Mesendoderm (in vitro differentiated cells): ENCODE results near the gene ELAPOR1.

Experiments
- DNase-seq: peaks from one replicate; pipeline ENCODE4 v3.0.0; 2013
- H2AK5ac ChIP-seq: 2 replicates; pipeline ENCODE4 v1.6.1; 2013; ENCODE audit warnings: low read length, inconsistent platforms
- H2BK120ac ChIP-seq: 2 replicates; pipeline ENCODE4 v1.6.1; 2013; ENCODE audit warnings: low read depth, mild to moderate bottlenecking, low read length, moderate library complexity, mixed read lengths
- H2BK15ac ChIP-seq: replicated peaks from 2 replicates; pipeline ENCODE4 v1.6.1; 2013; ENCODE audit warnings: low read depth, mild to moderate bottlenecking, moderate library complexity
- H2BK5ac ChIP-seq: 2 replicates; pipeline ENCODE4 v1.6.1; 2013; ENCODE audit warnings: low read length, inconsistent platforms
- H3K18ac ChIP-seq: 2 replicates; pipeline ENCODE4 v1.6.1; 2013; ENCODE audit warnings: mild to moderate bottlenecking, low read length, mixed read lengths
- H3K23ac ChIP-seq: one replicate; pipeline ENCODE4 v1.6.1; 2013; ENCODE audit warnings: low read length
- H3K27ac ChIP-seq: 2 replicates; pipeline ENCODE4 v1.5.1; 2013; ENCODE audit warnings: low read depth, mild to moderate bottlenecking, inconsistent platforms, low read length, moderate library complexity
- H3K27me3 ChIP-seq: 2 replicates; pipeline ENCODE4 v1.6.1; 2013; ENCODE audit warnings: low read length, control low read depth, mild to moderate bottlenecking, inconsistent platforms; ENCODE audit not compliant: insufficient read depth, poor library complexity
- H3K36me3 ChIP-seq: 2 replicates; pipeline ENCODE4 v1.6.1; 2013; ENCODE audit warnings: low read length, inconsistent platforms; ENCODE audit not compliant: control insufficient read depth, insufficient read depth
- H3K4ac ChIP-seq: one replicate; pipeline ENCODE4 v1.6.1; 2013; ENCODE audit warnings: low read depth, mild to moderate bottlenecking, low read length, moderate library complexity
- H3K4me1 ChIP-seq: 2 replicates; pipeline ENCODE4 v1.6.1; 2013; ENCODE audit warnings: low read depth, low read length, inconsistent platforms; ENCODE audit not compliant: control insufficient read depth
- H3K4me2 ChIP-seq: 2 replicates; pipeline ENCODE4 v1.6.1; 2013; ENCODE audit warnings: low read length
- H3K4me3 ChIP-seq: 2 replicates; pipeline ENCODE4 v1.5.1; 2013; ENCODE audit warnings: mild to moderate bottlenecking, low read length
- H3K56ac ChIP-seq: one replicate; pipeline ENCODE4 v1.6.1; 2013; ENCODE audit warnings: low read length
- H3K79me1 ChIP-seq: 2 replicates; pipeline ENCODE4 v1.6.1; 2013; ENCODE audit warnings: low read length, inconsistent platforms
- H3K79me2 ChIP-seq: 2 replicates; pipeline ENCODE4 v1.6.1; 2013; ENCODE audit warnings: mild to moderate bottlenecking, low read length; ENCODE audit not compliant: control insufficient read depth, insufficient read depth
- H3K9ac ChIP-seq: 2 replicates; pipeline ENCODE4 v1.6.1; 2013; ENCODE audit warnings: low read length, inconsistent platforms
- H4K5ac ChIP-seq: one replicate; pipeline ENCODE4 v1.6.1; 2013; ENCODE audit warnings: low read length
- H4K8ac ChIP-seq: one replicate; pipeline ENCODE4 v1.6.1; 2013; ENCODE audit warnings: low read depth, mild to moderate bottlenecking, control low read depth, low read length, moderate library complexity
- WGBS: extraction: QIAGEN DNeasy Blood & Tissue Kit; methylation state at CpG from one replicate; pipeline ENCODE4 v1.1.7; 2013; ENCODE audit warnings: low lambda C conversion rate, missing lambda C conversion rate; ENCODE audit not compliant: insufficient coverage; ENCODE audit errors: extremely low coverage; 5-methylcytosine and 5-hydroxymethylcytosine counted together

The ELAPOR1 gene

DNA sequence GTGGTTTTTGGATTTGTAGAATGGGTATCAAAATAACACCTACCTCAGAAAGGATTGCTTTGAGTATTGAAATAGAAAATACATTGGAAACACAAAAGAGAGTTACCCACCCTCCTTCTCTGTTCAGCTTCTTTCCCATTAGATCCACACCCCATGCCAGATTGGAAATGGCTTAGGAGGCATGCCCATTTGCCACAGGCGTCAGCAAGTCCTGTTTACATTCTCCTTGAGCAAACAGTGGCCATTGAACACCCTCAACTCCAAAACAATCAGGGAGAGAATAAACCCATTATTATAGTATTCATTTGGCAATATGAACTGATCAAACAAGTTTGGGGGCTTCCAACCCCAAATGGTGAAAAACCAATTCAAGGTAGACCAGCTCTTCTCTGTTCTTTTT, 2.4 kb downstream of the ELAPOR1 start:
- H2BK5ac ChIP-seq, result no peak overlapping the region
- no peak overlapping the region for H3K56ac ChIP-seq
- H3K9ac ChIP-seq, result no peak overlapping the region
- H2AK5ac ChIP-seq, result no peak overlapping the region
- no peak overlapping the region for H4K5ac ChIP-seq
- H3K36me3 ChIP-seq, result no peaks in the 10 kb centered on the region
- no peak overlapping the region for H3K4me3 ChIP-seq
- no peak overlapping the region for H2BK15ac ChIP-seq
- H3K23ac ChIP-seq, result no peak overlapping the region
- no peaks in the 10 kb centered on the region for H3K79me1 ChIP-seq
- H3K18ac ChIP-seq, result no peak overlapping the region
- no peak overlapping the region for H4K8ac ChIP-seq
- no peak overlapping the region for H2BK120ac ChIP-seq
- DNase-seq, result no peak
- H3K27ac ChIP-seq, result no peak overlapping the region
- H3K4me1 ChIP-seq, result no peaks in the 10 kb centered on the region
- WGBS, result no CpG with 5 or more reads among the region's 1 CpG
- H3K4ac ChIP-seq, result no peak overlapping the region
- peaks cover 18% of the 10 kb centered on the region for H3K27me3 ChIP-seq
- no peak overlapping the region for H3K4me2 ChIP-seq
- H3K79me2 ChIP-seq, result no peaks in the 10 kb centered on the region

DNA sequence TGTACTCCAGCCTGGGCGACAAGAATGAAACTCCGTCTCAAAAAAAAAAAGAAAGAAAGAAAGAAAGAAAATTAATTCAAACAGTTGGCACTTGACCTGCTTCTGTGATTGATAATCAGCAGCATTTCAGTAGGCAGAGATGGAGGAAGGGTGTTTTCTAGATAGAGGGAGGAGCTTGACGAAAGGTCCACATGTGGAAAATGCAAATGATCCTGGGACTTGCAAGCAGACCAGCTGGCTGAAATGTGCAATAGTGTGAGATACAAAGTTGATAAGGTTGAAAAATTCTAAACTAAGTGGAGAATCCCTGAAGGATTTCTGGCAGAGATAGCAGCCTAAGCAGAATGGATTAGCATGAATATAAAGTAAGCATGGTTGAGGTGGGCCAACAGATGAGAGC, 4.2 kb downstream of the ELAPOR1 start:
- Histone ChIP-seq H3K4me1 (no peaks in the 10 kb centered on the region), H3K18ac (no peak overlapping the region), H2BK5ac (no peak overlapping the region), H3K27ac (no peak overlapping the region), H2AK5ac (no peak overlapping the region), H3K4me3 (no peak overlapping the region), H4K5ac (no peak overlapping the region), H4K8ac (no peak overlapping the region), H3K4me2 (no peak overlapping the region), H2BK15ac (no peak overlapping the region), H3K9ac (no peak overlapping the region), H3K23ac (no peak overlapping the region), H3K27me3 (peaks cover 18% of the 10 kb centered on the region), H3K56ac (no peak overlapping the region), H3K36me3 (no peaks in the 10 kb centered on the region), H3K4ac (no peak overlapping the region), H3K79me1 (no peaks in the 10 kb centered on the region), H3K79me2 (no peaks in the 10 kb centered on the region), H2BK120ac (no peak overlapping the region)
- no CpG with 5 or more reads among the region's 3 CpGs for whole genome bisulfite sequencing
- no peak for DNase-seq

DNA sequence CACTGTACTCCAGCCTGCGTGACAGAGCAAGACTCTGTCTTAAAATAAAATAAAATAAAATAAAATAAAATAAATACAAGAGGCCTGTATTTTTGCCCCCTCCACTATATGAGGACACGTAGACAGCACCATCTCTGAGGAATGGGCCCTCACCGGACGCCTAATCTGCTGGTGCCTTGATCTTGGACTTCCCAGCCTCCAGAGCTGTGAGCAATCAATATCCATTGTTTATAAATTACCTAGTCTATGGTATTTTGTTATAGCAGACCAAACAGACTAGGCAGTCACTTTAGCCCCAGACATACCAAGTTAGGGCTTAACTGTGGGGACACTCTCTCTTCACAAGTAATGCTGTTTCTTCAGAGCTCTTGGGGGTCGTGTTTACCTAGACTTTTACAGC, 6.4 kb downstream of the ELAPOR1 start:
- H2BK15ac ChIP-seq, result no peak overlapping the region
- no CpG with 5 or more reads among the region's 5 CpGs for WGBS
- H3K27me3 ChIP-seq, result peaks cover 3% of the 10 kb centered on the region
- no peak for DNase-seq
- no peak overlapping the region for H3K18ac ChIP-seq
- H2BK120ac ChIP-seq, result no peak overlapping the region
- no peak overlapping the region for H3K4ac ChIP-seq
- no peaks in the 10 kb centered on the region for H3K79me1 ChIP-seq
- H4K5ac ChIP-seq, result no peak overlapping the region
- no peaks in the 10 kb centered on the region for H3K79me2 ChIP-seq
- H3K4me3 ChIP-seq, result no peak overlapping the region
- H3K4me1 ChIP-seq, result no peaks in the 10 kb centered on the region
- no peaks in the 10 kb centered on the region for H3K36me3 ChIP-seq
- H3K27ac ChIP-seq, result no peak overlapping the region
- no peak overlapping the region for H3K9ac ChIP-seq
- no peak overlapping the region for H2AK5ac ChIP-seq
- no peak overlapping the region for H3K4me2 ChIP-seq
- H2BK5ac ChIP-seq, result no peak overlapping the region
- H4K8ac ChIP-seq, result no peak overlapping the region
- no peak overlapping the region for H3K23ac ChIP-seq
- no peak overlapping the region for H3K56ac ChIP-seq

DNA sequence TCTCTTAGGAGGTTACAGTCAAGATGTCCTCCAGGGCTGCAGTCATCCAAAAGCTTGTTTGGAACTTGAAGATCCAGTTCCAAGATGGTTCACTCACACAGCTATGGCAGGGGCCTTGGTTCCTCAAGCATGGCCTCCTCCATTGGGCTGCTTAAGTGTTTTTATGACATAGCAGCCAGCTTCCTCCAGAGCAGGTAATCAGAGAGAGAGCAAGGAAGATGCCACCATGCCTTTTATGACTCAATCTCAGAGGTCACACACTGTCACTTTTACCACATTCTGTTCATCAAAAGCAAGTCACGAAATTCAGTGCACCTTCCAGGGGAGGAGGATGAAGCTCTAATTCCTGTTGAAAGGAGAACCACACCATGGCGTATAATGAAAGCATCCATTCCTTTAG, 17.1 kb downstream of the ELAPOR1 start:
- no CpG with 5 or more reads among the region's 2 CpGs for WGBS
- H2BK5ac ChIP-seq, result no peak overlapping the region

DNA sequence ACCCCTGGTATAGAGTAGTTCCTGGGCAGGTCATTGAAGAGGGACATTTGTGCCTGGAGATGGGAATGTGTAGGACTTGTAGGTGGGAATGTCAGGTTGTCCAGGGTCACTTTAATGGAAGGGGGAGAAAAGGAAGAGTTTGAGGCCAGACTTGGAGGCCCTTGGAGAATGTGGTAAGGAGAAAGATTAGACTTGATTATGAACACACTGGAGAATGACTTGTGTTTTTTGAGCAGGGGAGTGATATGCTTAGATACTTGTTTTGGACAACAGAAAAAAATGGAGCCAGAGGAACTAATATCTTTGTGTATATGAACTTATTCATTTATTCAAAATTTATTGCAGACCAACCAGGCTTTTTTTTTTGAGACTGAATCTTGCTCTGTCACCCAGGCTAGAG, 17.9 kb downstream of the ELAPOR1 start:
- no peak overlapping the region for H4K5ac ChIP-seq
- no peak for DNase-seq
- no peak overlapping the region for H2BK15ac ChIP-seq
- H2BK120ac ChIP-seq, result no peak overlapping the region
- no peak overlapping the region for H2BK5ac ChIP-seq
- H3K4me3 ChIP-seq, result no peak overlapping the region
- no peaks in the 10 kb centered on the region for H3K4me1 ChIP-seq
- no peak overlapping the region for H3K23ac ChIP-seq
- no peak overlapping the region for H3K18ac ChIP-seq
- H3K4ac ChIP-seq, result no peak overlapping the region
- no peak overlapping the region for H4K8ac ChIP-seq
- no peak overlapping the region for H3K56ac ChIP-seq
- H3K4me2 ChIP-seq, result no peak overlapping the region
- H2AK5ac ChIP-seq, result no peak overlapping the region
- no peak overlapping the region for H3K9ac ChIP-seq
- no peaks in the 10 kb centered on the region for H3K27me3 ChIP-seq
- H3K79me1 ChIP-seq, result no peaks in the 10 kb centered on the region
- H3K79me2 ChIP-seq, result no peaks in the 10 kb centered on the region
- no peak overlapping the region for H3K27ac ChIP-seq
- H3K36me3 ChIP-seq, result no peaks in the 10 kb centered on the region

More for the DNA sequence above, 17.1 kb downstream of the ELAPOR1 start:
- H4K8ac ChIP-seq, result no peak overlapping the region
- H3K36me3 ChIP-seq, result no peaks in the 10 kb centered on the region
- no peak overlapping the region for H3K4me2 ChIP-seq
- H2AK5ac ChIP-seq, result no peak overlapping the region
- H3K9ac ChIP-seq, result no peak overlapping the region
- H4K5ac ChIP-seq, result no peak overlapping the region
- H3K27me3 ChIP-seq, result no peaks in the 10 kb centered on the region
- H2BK15ac ChIP-seq, result no peak overlapping the region
- no peaks in the 10 kb centered on the region for H3K79me2 ChIP-seq
- H2BK120ac ChIP-seq, result no peak overlapping the region
- H3K23ac ChIP-seq, result no peak overlapping the region
- no peaks in the 10 kb centered on the region for H3K79me1 ChIP-seq
- H3K56ac ChIP-seq, result no peak overlapping the region
- no peak overlapping the region for H3K18ac ChIP-seq
- H3K4me1 ChIP-seq, result no peaks in the 10 kb centered on the region
- no peak for DNase-seq
- no peak overlapping the region for H3K4ac ChIP-seq
- no peak overlapping the region for H3K4me3 ChIP-seq
- no peak overlapping the region for H3K27ac ChIP-seq

DNA sequence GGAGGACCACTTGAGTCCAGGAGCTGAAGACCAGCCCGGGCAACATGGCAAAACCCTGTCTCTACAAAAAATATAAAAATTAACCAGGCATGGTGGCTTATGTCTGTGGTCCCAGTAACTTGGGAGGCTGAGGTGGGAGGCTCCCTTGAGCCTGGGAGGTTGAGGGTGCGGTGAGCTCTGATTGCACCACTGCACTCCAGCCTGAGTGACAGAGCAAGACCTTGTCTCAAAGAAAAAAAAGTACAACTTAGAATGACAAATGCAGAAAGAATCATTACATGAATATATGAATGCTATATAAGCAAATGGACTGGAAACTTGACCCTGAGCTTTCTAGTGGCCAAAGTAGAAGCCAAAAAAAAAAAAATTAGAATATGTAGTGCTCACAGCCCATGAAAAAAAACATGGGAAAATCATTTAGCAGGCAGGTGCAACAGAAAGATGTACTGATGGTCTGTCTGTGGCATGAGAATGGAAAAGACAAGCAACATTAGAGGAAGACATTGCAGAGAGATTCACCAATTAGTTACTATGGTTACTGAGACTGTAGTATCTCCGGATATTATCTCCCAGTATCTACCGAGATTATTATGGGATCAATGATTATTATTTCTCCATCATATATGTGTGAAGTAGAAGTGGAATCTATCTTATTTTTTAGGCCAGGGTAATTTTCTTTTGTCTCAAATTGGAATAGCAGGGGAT, 19.2 kb downstream of the ELAPOR1 start:
- Histone ChIP-seq H3K4me2 (no peak overlapping the region), H4K8ac (no peak overlapping the region), H3K9ac (no peak overlapping the region), H3K4me3 (no peak overlapping the region), H4K5ac (no peak overlapping the region), H3K18ac (no peak overlapping the region), H3K79me1 (no peaks in the 10 kb centered on the region), H3K4ac (no peak overlapping the region), H3K79me2 (no peaks in the 10 kb centered on the region), H2BK120ac (no peak overlapping the region), H3K4me1 (no peaks in the 10 kb centered on the region), H2BK15ac (no peak overlapping the region), H3K27me3 (no peaks in the 10 kb centered on the region), H3K36me3 (no peaks in the 10 kb centered on the region), H3K23ac (no peak overlapping the region), H3K27ac (no peak overlapping the region), H3K56ac (no peak overlapping the region), H2AK5ac (no peak overlapping the region), H2BK5ac (no peak overlapping the region)
- no CpG with 5 or more reads among the region's 4 CpGs for WGBS
- DNase-seq, result no peak
